ENCODE data around the gene SMG1.

Gene SMG1

GRCh38 chr16:18836702-18837101, 89.5 kb downstream of the SMG1 start:
- H3K27ac ChIP-seq = no peak overlapping the region
- TF ChIP-seq CTCF (IDR thresholded peaks at IDR 0.05) (no peak), ZFX (IDR thresholded peaks at IDR 0.05; ENCODE audit: borderline replicate concordance) (no peak)

DNA sequence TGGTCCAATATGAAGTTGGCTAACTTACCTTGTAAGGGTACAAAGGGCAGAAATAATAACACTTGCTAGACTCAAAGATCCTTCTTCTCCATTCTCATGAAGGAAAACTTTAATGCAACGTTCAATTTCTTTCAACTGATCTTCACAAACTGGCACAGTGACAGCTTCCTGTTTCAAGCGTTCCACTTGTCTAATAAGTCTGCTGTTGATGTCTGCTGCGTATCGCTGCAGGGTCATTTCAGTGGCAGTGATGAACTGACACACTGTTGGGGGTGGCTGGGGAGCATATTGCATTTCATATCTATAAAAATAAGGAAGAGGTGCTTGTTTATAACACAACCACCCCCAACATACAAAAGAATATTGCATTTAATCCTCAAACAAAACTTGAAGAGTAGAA, 91.3 kb downstream of the SMG1 start:
- TF ChIP-seq ZFX (IDR thresholded peaks at IDR 0.05; ENCODE audit: borderline replicate concordance) (no peak), CTCF (IDR thresholded peaks at IDR 0.05) (no peak)

DNA sequence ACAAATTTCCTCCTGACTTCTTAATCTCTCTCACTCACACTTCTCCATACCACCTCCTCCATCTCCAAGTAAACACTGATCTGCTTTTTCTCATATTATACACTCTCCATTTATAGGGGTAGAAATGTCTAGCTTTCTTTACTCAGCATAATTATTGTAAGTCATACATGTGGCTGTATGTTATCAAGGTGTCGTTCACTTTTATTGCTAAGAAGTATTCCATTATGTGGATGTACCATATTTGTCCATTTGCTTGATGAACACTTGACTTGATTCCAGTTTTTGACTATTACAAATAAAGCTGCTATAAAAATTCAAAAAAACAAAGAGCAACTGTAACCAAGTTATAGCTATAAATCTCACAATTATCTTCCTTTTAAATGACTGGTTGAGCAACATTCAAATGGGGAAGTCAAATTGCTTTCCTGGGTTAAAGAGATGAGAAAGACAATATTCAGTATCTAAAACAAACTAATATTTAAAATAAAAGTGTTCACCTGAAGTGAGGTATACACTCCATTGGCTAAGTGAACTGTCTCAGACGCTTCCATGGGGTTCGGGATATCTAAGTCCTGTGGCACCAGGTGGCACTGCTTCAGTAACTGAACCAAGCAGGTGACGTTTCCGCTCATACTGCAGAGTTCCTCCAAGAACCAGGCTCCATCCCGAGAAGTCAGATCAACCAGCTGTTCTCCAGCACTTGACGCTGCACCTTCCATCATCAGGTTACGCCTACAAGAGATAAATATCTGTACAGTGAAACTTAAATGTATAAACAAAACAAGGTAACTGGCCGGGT, 92.3 kb downstream of the SMG1 start:
- TF ChIP-seq CTCF (IDR thresholded peaks at IDR 0.05) = no peak
- no peak for TF ChIP-seq ZFX (IDR thresholded peaks at IDR 0.05; ENCODE audit: borderline replicate concordance)
- H3K27ac ChIP-seq = no peak overlapping the region

More for the DNA sequence above, 91.3 kb downstream of the SMG1 start:
- no peak overlapping the region for H3K27ac ChIP-seq

GRCh38 chr16:18832613-18833012, 93.6 kb downstream of the SMG1 start:
- no peak for TF ChIP-seq CTCF (IDR thresholded peaks at IDR 0.05)
- H3K27ac ChIP-seq = no peak overlapping the region

DNA sequence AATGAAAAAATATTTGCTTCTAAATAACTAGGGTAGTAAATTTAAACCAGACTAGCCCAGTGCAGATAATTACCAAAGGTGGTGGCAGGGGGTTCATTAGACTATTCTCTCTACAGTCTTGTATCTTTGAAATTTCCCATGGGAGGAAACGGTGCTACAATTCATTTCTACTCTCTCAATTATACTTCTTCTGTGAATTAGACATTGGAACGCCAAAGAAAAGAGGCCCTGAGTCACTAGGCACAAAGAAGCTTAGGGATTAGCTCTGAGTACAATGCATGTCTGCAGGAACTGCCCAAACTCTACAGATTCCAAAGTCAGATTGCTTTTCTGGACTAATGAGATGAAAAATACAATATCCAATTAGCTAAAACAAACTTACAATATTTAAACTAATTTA, 94.2 kb downstream of the SMG1 start:
- no peak overlapping the region for H3K27ac ChIP-seq
- TF ChIP-seq ZFX (IDR thresholded peaks at IDR 0.05; ENCODE audit: borderline replicate concordance) (no peak), CTCF (IDR thresholded peaks at IDR 0.05) (no peak)

GRCh38 chr16:18829251-18829650, 97.0 kb downstream of the SMG1 start:
- H3K27ac ChIP-seq = no peak overlapping the region
- TF ChIP-seq CTCF (IDR thresholded peaks at IDR 0.05) (no peak), ZFX (IDR thresholded peaks at IDR 0.05; ENCODE audit: borderline replicate concordance) (no peak)

- no peak overlapping the region for H3K27ac ChIP-seq
- TF ChIP-seq CTCF (IDR thresholded peaks at IDR 0.05) (no peak), ZFX (IDR thresholded peaks at IDR 0.05; ENCODE audit: borderline replicate concordance) (no peak)
Observed at GRCh38 chr16:18827890-18828289, 98.3 kb downstream of the SMG1 start.

All from 22Rv1 (cell line).